WTC11 (cell line): ENCODE data around the gene FZD7. TPM values are rescaled to one million over a fixed set of nuclear protein-coding genes. Genes with fewer than 3 reads are reported as not detected.

Source experiments
- ATAC-seq: fragments of 200-7000 bp; cut with Tn5 transposase; 2 replicates; pipeline ENCODE4 v1.10.0; 2021; ENCODE audit warnings: mild to moderate bottlenecking, moderate library complexity
- CTCF ChIA-PET: fragments of 300-600 bp; sonication (Branson Sonifier 250); formaldehyde crosslinking; loops from one replicate; lab custom pipeline; 2021; ENCODE audit warnings: antibody characterized with exemption; lab: Charles Lee
- POLR2A ChIA-PET: fragments of 350-600 bp; sonication (Branson Sonifier 250); formaldehyde crosslinking; loops from one replicate; lab custom pipeline; 2021; ENCODE audit warnings: antibody characterized with exemption; lab: Charles Lee
- DNase-seq: peaks from one replicate; pipeline ENCODE4 v3.0.0; 2021; ENCODE audit warnings: low spot score
- H3K27ac Mint-ChIP-seq: 2 replicates; pipeline ENCODE4 v1.8.0; 2021; ENCODE audit warnings: mixed read lengths
- H3K27me3 Mint-ChIP-seq: 2 replicates; pipeline ENCODE4 v1.8.0; 2021; ENCODE audit warnings: low read depth, mild to moderate bottlenecking, moderate library complexity, mixed read lengths
- H3K36me3 Mint-ChIP-seq: 2 replicates; pipeline ENCODE4 v1.8.0; 2021; ENCODE audit warnings: mixed read lengths
- H3K4me1 Mint-ChIP-seq: 2 replicates; pipeline ENCODE4 v1.8.0; 2022; ENCODE audit warnings: mixed read lengths
- H3K4me3 Mint-ChIP-seq: 2 replicates; pipeline ENCODE4 v1.8.0; 2021; ENCODE audit warnings: mild to moderate bottlenecking, moderate library complexity, mixed read lengths
- H3K9me3 Mint-ChIP-seq: 2 replicates; pipeline ENCODE4 v1.8.0; 2021; ENCODE audit warnings: mixed read lengths
- ETV6 ChIP-seq: sonication (generic); formaldehyde crosslinking; IDR thresholded peaks from 2 replicates; pipeline ENCODE4 v1.8.1; 2022; ENCODE audit warnings: mild to moderate bottlenecking, missing genetic modification reagents
- FOXP1 ChIP-seq: sonication (generic); formaldehyde crosslinking; IDR thresholded peaks from 2 replicates; pipeline ENCODE4 v1.8.0; 2022; ENCODE audit warnings: missing genetic modification reagents, mild to moderate bottlenecking, moderate library complexity, borderline replicate concordance
- NFATC4 ChIP-seq: fragments of 250-450 bp; sonication (Bioruptor Pico); IDR thresholded peaks from 2 replicates; pipeline ENCODE4 v1.9.0; 2021; ENCODE audit warnings: mild to moderate bottlenecking
- NFE2L1 ChIP-seq: sonication (generic); formaldehyde crosslinking; IDR thresholded peaks from 2 replicates; pipeline ENCODE4 v1.8.1; 2023; ENCODE audit warnings: missing genetic modification reagents
- PRRX2 ChIP-seq: fragments of 250-450 bp; sonication (Bioruptor Pico); IDR thresholded peaks from 2 replicates; pipeline ENCODE4 v1.8.0; 2021; ENCODE audit warnings: mild to moderate bottlenecking
- SMAD3 ChIP-seq: sonication (generic); formaldehyde crosslinking; IDR thresholded peaks from 2 replicates; pipeline ENCODE4 v1.8.0; 2022; ENCODE audit warnings: missing genetic modification reagents, mild to moderate bottlenecking, borderline replicate concordance
- ZNF138 ChIP-seq: sonication (generic); formaldehyde crosslinking; conservative IDR thresholded peaks from 2 replicates; pipeline ENCODE4 v1.8.1; 2022; ENCODE audit warnings: mild to moderate bottlenecking, moderate library complexity, missing genetic modification reagents
- ZNF671 ChIP-seq: fragments of 250-450 bp; sonication (Bioruptor Pico); IDR thresholded peaks from 2 replicates; pipeline ENCODE4 v1.8.0; 2021; ENCODE audit warnings: mild to moderate bottlenecking
- total RNA-seq: library from RNA; stranded (reverse); gene quantifications from 3 replicates; pipeline ENCODE4 v1.2.3, GENCODE V29; 2021
- TF ChIP-seq, protein P1 (sequence below): sonication (generic); formaldehyde crosslinking; IDR thresholded peaks from 2 replicates; pipeline ENCODE4 v1.8.1; 2022; ENCODE audit warnings: mild to moderate bottlenecking, missing genetic modification reagents, moderate library complexity, borderline replicate concordance
- TF ChIP-seq, protein P2 (sequence below): fragments of 250-450 bp; sonication (Bioruptor Pico); conservative IDR thresholded peaks from 2 replicates; pipeline ENCODE4 v1.9.0; 2021; ENCODE audit warnings: mild to moderate bottlenecking
- TF ChIP-seq, protein P3 (sequence below): sonication (generic); formaldehyde crosslinking; IDR thresholded peaks from 2 replicates; pipeline ENCODE4 v1.8.1; 2023; ENCODE audit warnings: mild to moderate bottlenecking, missing genetic modification reagents, borderline replicate concordance
- TF ChIP-seq, protein P4 (sequence below): sonication (generic); formaldehyde crosslinking; IDR thresholded peaks from 2 replicates; pipeline ENCODE4 v1.8.0; 2022; ENCODE audit warnings: mild to moderate bottlenecking, missing genetic modification reagents
- TF ChIP-seq, protein P5 (sequence below): sonication (generic); formaldehyde crosslinking; IDR thresholded peaks from 2 replicates; pipeline ENCODE4 v1.8.1; 2023; ENCODE audit warnings: mild to moderate bottlenecking, missing genetic modification reagents, moderate library complexity
- TF ChIP-seq, protein P6 (sequence below): sonication (generic); formaldehyde crosslinking; IDR thresholded peaks from 2 replicates; pipeline ENCODE4 v1.8.0; 2022; ENCODE audit warnings: mild to moderate bottlenecking, missing genetic modification reagents
- TF ChIP-seq, protein P7 (sequence below): sonication (generic); formaldehyde crosslinking; IDR thresholded peaks from 2 replicates; pipeline ENCODE4 v1.8.1; 2023; ENCODE audit warnings: mild to moderate bottlenecking, moderate library complexity, missing genetic modification reagents
- TF ChIP-seq, protein P8 (sequence below): fragments of 250-450 bp; sonication (Bioruptor Pico); IDR thresholded peaks from 2 replicates; pipeline ENCODE4 v1.9.0; 2021; ENCODE audit warnings: mild to moderate bottlenecking

The FZD7 gene
- total RNA-seq, 1 experiment from 2014 or later, result 153 TPM

DNA sequence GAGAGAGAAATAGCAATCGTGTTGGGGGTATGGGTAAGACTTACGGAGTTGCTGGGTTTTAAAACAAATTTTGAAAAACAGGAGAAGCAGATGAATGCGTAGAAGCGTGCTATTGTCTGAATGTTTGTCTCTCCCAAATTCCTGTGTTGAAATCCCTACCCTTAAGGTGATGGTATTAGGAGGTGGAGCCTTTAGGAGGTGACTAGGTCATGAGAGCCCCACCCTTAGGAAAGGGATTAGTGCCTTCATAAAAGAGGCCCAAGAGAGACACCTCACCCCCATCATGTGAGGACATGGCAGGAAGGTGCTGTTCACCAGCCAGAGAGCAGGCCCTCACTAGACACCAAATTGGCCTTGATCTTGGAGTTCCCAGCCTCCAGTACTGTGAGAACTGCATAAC lies 40.7 kb upstream of the FZD7 start:
- Mint-ChIP-seq H3K9me3 (no peaks in the 10 kb centered on the region), H3K36me3 (no peaks in the 10 kb centered on the region), H3K27me3 (peaks cover 23% of the 10 kb centered on the region), H3K27ac (no peak overlapping the region), H3K4me1 (peaks cover 55% of the 10 kb centered on the region), H3K4me3 (no peak overlapping the region)
- ChIA-PET POLR2A (no interaction called here), CTCF (no interaction called here)
- TF ChIP-seq, protein P1, sequence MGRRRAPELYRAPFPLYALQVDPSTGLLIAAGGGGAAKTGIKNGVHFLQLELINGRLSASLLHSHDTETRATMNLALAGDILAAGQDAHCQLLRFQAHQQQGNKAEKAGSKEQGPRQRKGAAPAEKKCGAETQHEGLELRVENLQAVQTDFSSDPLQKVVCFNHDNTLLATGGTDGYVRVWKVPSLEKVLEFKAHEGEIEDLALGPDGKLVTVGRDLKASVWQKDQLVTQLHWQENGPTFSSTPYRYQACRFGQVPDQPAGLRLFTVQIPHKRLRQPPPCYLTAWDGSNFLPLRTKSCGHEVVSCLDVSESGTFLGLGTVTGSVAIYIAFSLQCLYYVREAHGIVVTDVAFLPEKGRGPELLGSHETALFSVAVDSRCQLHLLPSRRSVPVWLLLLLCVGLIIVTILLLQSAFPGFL (CRISPR knock-in tag), result no peak
- TF ChIP-seq SMAD3 (CRISPR knock-in tag), result no peak
- TF ChIP-seq ZNF671 (CRISPR knock-in tag), result no peak
- TF ChIP-seq, protein P2, sequence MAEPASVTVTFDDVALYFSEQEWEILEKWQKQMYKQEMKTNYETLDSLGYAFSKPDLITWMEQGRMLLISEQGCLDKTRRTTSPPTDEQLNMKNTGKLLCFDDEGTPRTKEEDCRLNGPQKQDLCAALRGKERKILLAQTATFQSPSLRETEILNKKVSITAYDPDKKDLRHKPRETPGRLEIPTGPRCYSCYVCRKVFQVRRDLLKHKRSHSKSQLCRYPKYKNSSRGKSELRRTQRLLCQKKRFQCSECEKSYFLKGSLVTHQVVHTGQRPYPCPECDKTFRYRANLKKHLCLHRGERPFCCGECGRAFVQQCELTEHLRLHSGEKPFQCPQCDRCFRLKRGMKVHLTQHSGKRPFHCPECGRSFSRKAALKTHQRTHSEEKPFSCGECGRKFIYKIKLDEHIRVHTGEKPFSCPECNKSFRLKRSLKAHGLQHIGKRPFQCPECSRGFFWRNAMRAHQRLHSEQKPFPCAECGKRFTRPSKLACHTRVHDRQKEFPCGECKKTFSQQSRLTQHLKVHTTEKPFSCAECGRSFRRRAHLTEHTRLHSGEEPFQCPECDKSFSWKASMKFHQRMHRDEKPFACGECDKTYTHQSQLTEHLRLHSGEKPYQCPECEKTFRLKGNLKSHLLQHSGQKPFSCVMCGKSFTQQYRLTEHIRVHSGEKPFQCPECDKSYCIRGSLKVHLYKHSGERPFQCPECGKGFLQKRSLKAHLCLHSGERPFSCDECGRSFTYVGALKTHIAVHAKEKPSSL (CRISPR knock-in tag), result no peak
- TF ChIP-seq, protein P3, sequence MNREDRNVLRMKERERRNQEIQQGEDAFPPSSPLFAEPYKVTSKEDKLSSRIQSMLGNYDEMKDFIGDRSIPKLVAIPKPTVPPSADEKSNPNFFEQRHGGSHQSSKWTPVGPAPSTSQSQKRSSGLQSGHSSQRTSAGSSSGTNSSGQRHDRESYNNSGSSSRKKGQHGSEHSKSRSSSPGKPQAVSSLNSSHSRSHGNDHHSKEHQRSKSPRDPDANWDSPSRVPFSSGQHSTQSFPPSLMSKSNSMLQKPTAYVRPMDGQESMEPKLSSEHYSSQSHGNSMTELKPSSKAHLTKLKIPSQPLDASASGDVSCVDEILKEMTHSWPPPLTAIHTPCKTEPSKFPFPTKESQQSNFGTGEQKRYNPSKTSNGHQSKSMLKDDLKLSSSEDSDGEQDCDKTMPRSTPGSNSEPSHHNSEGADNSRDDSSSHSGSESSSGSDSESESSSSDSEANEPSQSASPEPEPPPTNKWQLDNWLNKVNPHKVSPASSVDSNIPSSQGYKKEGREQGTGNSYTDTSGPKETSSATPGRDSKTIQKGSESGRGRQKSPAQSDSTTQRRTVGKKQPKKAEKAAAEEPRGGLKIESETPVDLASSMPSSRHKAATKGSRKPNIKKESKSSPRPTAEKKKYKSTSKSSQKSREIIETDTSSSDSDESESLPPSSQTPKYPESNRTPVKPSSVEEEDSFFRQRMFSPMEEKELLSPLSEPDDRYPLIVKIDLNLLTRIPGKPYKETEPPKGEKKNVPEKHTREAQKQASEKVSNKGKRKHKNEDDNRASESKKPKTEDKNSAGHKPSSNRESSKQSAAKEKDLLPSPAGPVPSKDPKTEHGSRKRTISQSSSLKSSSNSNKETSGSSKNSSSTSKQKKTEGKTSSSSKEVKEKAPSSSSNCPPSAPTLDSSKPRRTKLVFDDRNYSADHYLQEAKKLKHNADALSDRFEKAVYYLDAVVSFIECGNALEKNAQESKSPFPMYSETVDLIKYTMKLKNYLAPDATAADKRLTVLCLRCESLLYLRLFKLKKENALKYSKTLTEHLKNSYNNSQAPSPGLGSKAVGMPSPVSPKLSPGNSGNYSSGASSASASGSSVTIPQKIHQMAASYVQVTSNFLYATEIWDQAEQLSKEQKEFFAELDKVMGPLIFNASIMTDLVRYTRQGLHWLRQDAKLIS (CRISPR knock-in tag), result no peak
- no peak for TF ChIP-seq ZNF138 (CRISPR knock-in tag)
- TF ChIP-seq PRRX2 (CRISPR knock-in tag), result no peak
- no peak for TF ChIP-seq NFATC4 (CRISPR knock-in tag)
- TF ChIP-seq, protein P4, sequence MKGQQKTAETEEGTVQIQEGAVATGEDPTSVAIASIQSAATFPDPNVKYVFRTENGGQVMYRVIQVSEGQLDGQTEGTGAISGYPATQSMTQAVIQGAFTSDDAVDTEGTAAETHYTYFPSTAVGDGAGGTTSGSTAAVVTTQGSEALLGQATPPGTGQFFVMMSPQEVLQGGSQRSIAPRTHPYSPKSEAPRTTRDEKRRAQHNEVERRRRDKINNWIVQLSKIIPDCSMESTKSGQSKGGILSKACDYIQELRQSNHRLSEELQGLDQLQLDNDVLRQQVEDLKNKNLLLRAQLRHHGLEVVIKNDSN (CRISPR knock-in tag), result no peak
- TF ChIP-seq FOXP1 (CRISPR knock-in tag), result no peak
- TF ChIP-seq, protein P5, sequence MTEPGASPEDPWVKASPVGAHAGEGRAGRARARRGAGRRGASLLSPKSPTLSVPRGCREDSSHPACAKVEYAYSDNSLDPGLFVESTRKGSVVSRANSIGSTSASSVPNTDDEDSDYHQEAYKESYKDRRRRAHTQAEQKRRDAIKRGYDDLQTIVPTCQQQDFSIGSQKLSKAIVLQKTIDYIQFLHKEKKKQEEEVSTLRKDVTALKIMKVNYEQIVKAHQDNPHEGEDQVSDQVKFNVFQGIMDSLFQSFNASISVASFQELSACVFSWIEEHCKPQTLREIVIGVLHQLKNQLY, result no peak
- TF ChIP-seq, protein P6, sequence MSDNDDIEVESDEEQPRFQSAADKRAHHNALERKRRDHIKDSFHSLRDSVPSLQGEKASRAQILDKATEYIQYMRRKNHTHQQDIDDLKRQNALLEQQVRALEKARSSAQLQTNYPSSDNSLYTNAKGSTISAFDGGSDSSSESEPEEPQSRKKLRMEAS (CRISPR knock-in tag), result no peak
- TF ChIP-seq NFE2L1 (CRISPR knock-in tag), result no peak
- TF ChIP-seq ETV6, result no peak
- TF ChIP-seq, protein P7, sequence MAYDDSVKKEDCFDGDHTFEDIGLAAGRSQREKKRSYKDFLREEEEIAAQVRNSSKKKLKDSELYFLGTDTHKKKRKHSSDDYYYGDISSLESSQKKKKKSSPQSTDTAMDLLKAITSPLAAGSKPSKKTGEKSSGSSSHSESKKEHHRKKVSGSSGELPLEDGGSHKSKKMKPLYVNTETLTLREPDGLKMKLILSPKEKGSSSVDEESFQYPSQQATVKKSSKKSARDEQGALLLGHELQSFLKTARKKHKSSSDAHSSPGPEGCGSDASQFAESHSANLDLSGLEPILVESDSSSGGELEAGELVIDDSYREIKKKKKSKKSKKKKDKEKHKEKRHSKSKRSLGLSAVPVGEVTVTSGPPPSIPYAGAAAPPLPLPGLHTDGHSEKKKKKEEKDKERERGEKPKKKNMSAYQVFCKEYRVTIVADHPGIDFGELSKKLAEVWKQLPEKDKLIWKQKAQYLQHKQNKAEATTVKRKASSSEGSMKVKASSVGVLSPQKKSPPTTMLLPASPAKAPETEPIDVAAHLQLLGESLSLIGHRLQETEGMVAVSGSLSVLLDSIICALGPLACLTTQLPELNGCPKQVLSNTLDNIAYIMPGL (CRISPR knock-in tag), result no peak
- TF ChIP-seq, protein P8, sequence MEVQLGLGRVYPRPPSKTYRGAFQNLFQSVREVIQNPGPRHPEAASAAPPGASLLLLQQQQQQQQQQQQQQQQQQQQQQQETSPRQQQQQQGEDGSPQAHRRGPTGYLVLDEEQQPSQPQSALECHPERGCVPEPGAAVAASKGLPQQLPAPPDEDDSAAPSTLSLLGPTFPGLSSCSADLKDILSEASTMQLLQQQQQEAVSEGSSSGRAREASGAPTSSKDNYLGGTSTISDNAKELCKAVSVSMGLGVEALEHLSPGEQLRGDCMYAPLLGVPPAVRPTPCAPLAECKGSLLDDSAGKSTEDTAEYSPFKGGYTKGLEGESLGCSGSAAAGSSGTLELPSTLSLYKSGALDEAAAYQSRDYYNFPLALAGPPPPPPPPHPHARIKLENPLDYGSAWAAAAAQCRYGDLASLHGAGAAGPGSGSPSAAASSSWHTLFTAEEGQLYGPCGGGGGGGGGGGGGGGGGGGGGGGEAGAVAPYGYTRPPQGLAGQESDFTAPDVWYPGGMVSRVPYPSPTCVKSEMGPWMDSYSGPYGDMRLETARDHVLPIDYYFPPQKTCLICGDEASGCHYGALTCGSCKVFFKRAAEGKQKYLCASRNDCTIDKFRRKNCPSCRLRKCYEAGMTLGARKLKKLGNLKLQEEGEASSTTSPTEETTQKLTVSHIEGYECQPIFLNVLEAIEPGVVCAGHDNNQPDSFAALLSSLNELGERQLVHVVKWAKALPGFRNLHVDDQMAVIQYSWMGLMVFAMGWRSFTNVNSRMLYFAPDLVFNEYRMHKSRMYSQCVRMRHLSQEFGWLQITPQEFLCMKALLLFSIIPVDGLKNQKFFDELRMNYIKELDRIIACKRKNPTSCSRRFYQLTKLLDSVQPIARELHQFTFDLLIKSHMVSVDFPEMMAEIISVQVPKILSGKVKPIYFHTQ, result no peak
- DNase-seq (no peak), ATAC-seq (no peak)
